Breast epithelium (tissue), 4 donors: ENCODE data around the gene B4GALNT3. TPM values are rescaled to one million over a fixed set of nuclear protein-coding genes. Genes with fewer than 3 reads are reported as not detected.

Experiments used
- DNase-seq, 2 donors: peaks; one replicate each; pipeline ENCODE4 v3.0.0-alpha.2; 2019; ENCODE audit warnings: low spot score in 2 of 2
- H3K27ac ChIP-seq, 2 donors: fragments of 200-600 bp; sonication (generic) in 1 of 2; one replicate each; pipeline ENCODE4 v1.5.1; 2016 to 2019; ENCODE audit warnings: mild to moderate bottlenecking in 1 of 2
- H3K27me3 ChIP-seq, 2 donors: fragments of 200-600 bp; sonication (generic) in 1 of 2; one replicate each; pipeline versions ENCODE4 v1.5.1 to v1.6.0; 2017 to 2019; ENCODE audit warnings: control low read depth in 1 of 2, mild to moderate bottlenecking in 1 of 2
- H3K36me3 ChIP-seq: fragments of 200-600 bp; one replicate; pipeline ENCODE4 v1.5.1; 2019
- H3K4me1 ChIP-seq, 2 donors: fragments of 200-600 bp; sonication (generic); one replicate each; pipeline ENCODE4 v1.5.1; 2016 to 2019; ENCODE audit warnings: control low read depth in 1 of 2
- H3K4me3 ChIP-seq, 3 donors: fragments of 200-600 bp; sonication (generic); 1 replicate in 2 of 3; 2 replicates in 1 of 3; pipeline ENCODE4 v1.5.1; 2016 to 2019; ENCODE audit warnings: mild to moderate bottlenecking in 3 of 3, moderate library complexity in 2 of 3
- H3K9me3 ChIP-seq, 2 donors: fragments of 200-600 bp; sonication (generic) in 1 of 2; one replicate each; pipeline ENCODE4 v1.5.1; 2016 to 2019; ENCODE audit warnings: control low read depth in 1 of 2
- CTCF ChIP-seq, 3 donors: fragments of 450-650 bp; IDR thresholded peaks; one replicate each; pipeline ENCODE4 v1.5.1; 2016 to 2017; ENCODE audit warnings: antibody characterized with exemption in 3 of 3, mild to moderate bottlenecking in 3 of 3, moderate library complexity in 3 of 3
- POLR2A ChIP-seq: fragments of 450-650 bp; IDR thresholded peaks from one replicate; pipeline ENCODE4 v1.6.1; 2016; ENCODE audit warnings: antibody characterized with exemption, mild to moderate bottlenecking, moderate library complexity
- POLR2AphosphoS5 ChIP-seq, 3 donors: sonication (generic); formaldehyde crosslinking; IDR thresholded peaks; one replicate each; pipeline ENCODE4 v1.6.1; 2017; ENCODE audit warnings: antibody characterized with exemption in 3 of 3
- intact Hi-C: fragments of 100-400 bp; cut with DNase I; formaldehyde crosslinking; loops from one replicate; pipeline ENCODE4 v1.15.1; 2023; ENCODE audit warnings: low total_unique reads
- total RNA-seq, 3 donors: library from RNA; depleted of rRNA; stranded (reverse); fragments of >200 nt; gene quantifications; one replicate each; pipeline ENCODE4 v1.1.0, GENCODE V29; 2016

The B4GALNT3 gene
- total RNA-seq, 3 donors from 2014 or later: 0.16 to 5.9 (median 4.6) TPM

- intact Hi-C loops: no loop called here
- DNase-seq: no peak
- TF ChIP-seq POLR2A (no peak), CTCF (IDR thresholded peaks at IDR 0.05) (no peak), POLR2AphosphoS5 (IDR thresholded peaks at IDR 0.05) (no peak)
These were observed 12.6 kb upstream of the B4GALNT3 start for GRCh38 chr12:447141-447540.

GRCh38 chr12:449203-449602, 10.5 kb upstream of the B4GALNT3 start:
- Histone ChIP-seq H3K4me3 (no peak overlapping the region), H3K36me3 (no peaks in the 10 kb centered on the region), H3K27ac (no peak overlapping the region), H3K9me3 (no peaks in the 10 kb centered on the region), H3K27me3 (no peaks in the 10 kb centered on the region), H3K4me1 (no peaks in the 10 kb centered on the region)
- intact Hi-C loops: no loop called here
- no peak for DNase-seq
- TF ChIP-seq CTCF (IDR thresholded peaks at IDR 0.05): no peak
- TF ChIP-seq POLR2A: no peak
- TF ChIP-seq POLR2AphosphoS5 (IDR thresholded peaks at IDR 0.05): no peak

More at GRCh38 chr12:447141-447540, 12.6 kb upstream of the B4GALNT3 start:
- Histone ChIP-seq H3K4me3 (no peak overlapping the region), H3K9me3 (no peaks in the 10 kb centered on the region), H3K27ac (no peak overlapping the region), H3K4me1 (no peaks in the 10 kb centered on the region), H3K36me3 (no peaks in the 10 kb centered on the region), H3K27me3 (no peaks in the 10 kb centered on the region)

GRCh38 chr12:450438-450837, 9.3 kb upstream of the B4GALNT3 start:
- H3K4me1 ChIP-seq: no peaks in the 10 kb centered on the region
- no peak overlapping the region for H3K4me3 ChIP-seq
- TF ChIP-seq POLR2AphosphoS5 (IDR thresholded peaks at IDR 0.05) (no peak), POLR2A (no peak), CTCF (IDR thresholded peaks at IDR 0.05) (no peak)
- no peak for DNase-seq
- intact Hi-C loops: loop anchor here (10.0 kb wide), 1 partner anchor 94 kb away; no protein-coding TSS in a partner anchor
- no peaks in the 10 kb centered on the region for H3K36me3 ChIP-seq
- H3K27me3 ChIP-seq: no peaks in the 10 kb centered on the region
- H3K27ac ChIP-seq: no peak overlapping the region
- no peaks in the 10 kb centered on the region for H3K9me3 ChIP-seq

GRCh38 chr12:452667-453210, 7.0 kb upstream of the B4GALNT3 start:
- no peaks in the 10 kb centered on the region for H3K27me3 ChIP-seq
- no peaks in the 10 kb centered on the region for H3K36me3 ChIP-seq
- TF ChIP-seq CTCF (IDR thresholded peaks at IDR 0.05): peak in 2 of 3 donors; percentile 17 to 25
- no peak for TF ChIP-seq POLR2AphosphoS5 (IDR thresholded peaks at IDR 0.05)
- no peaks in the 10 kb centered on the region for H3K4me1 ChIP-seq
- DNase-seq: no peak
- H3K9me3 ChIP-seq: no peaks in the 10 kb centered on the region
- intact Hi-C loops: loop anchor here (10.0 kb wide), 1 partner anchor 92 kb away; no protein-coding TSS in a partner anchor
- no peak overlapping the region for H3K27ac ChIP-seq
- H3K4me3 ChIP-seq: no peak overlapping the region

GRCh38 chr12:454833-455232, 4.9 kb upstream of the B4GALNT3 start:
- H3K4me3 ChIP-seq: no peak overlapping the region
- TF ChIP-seq POLR2AphosphoS5 (IDR thresholded peaks at IDR 0.05) (no peak), CTCF (IDR thresholded peaks at IDR 0.05) (no peak), POLR2A (no peak)
- no peaks in the 10 kb centered on the region for H3K36me3 ChIP-seq
- DNase-seq: no peak
- intact Hi-C loops: loop anchor here (10.0 kb wide), 1 partner anchor 90 kb away; no protein-coding TSS in a partner anchor
- H3K27me3 ChIP-seq: no peaks in the 10 kb centered on the region
- H3K9me3 ChIP-seq: no peaks in the 10 kb centered on the region
- H3K4me1 ChIP-seq: no peaks in the 10 kb centered on the region
- no peak overlapping the region for H3K27ac ChIP-seq
